Endothelial cell of umbilical vein (primary cell): ENCODE results near the gene LSM5. TPM values are rescaled to one million over a fixed set of nuclear protein-coding genes. Genes with fewer than 3 reads are reported as not detected.

Experiments used
- BruUV-seq: library from RNA; stranded (reverse); fragments of 400-500 nt; replicated peaks from 2 replicates; lab custom pipeline; 2021; lab: Mats Ljungman, UMichigan
- CTCF ChIA-PET: fragments of 300-600, 350-600 bp; sonication (Branson Sonifier 250); formaldehyde crosslinking; loops from one replicate; lab custom pipeline; 2021; ENCODE audit warnings: antibody characterized with exemption, inconsistent platforms; lab: Charles Lee
- POLR2A ChIA-PET: fragments of 300-600, 350-600 bp; sonication (Branson Sonifier 250); formaldehyde crosslinking; loops from one replicate; lab custom pipeline; 2021; ENCODE audit warnings: antibody characterized with exemption, inconsistent platforms; lab: Charles Lee
- DNase-seq: peaks from one replicate; pipeline ENCODE4 v3.0.0-alpha.2; 2011; ENCODE audit warnings: low read depth, low spot score
- FAIRE-seq: peaks from 2 replicates; lab custom pipeline; 2011; peaks lifted over from hg19 to GRCh38; lab: Jason Lieb, UNC
- H2AFZ ChIP-seq: 2 replicates; pipeline ENCODE4 v1.6.0; 2012; ENCODE audit warnings: low read depth, low read length, control low read depth, inconsistent platforms
- H3K27ac ChIP-seq: 2 replicates; pipeline ENCODE4 v1.5.1; 2011; ENCODE audit warnings: low read depth, mild to moderate bottlenecking, control low read depth, low read length, moderate library complexity; ENCODE audit not compliant: insufficient read depth
- H3K27me3 ChIP-seq, 2 experiments: 2 replicates each; pipeline versions ENCODE4 v1.6.0 to v1.6.1; 2011; ENCODE audit warnings: low read length in 2 of 2, mixed read lengths in 1 of 2; ENCODE audit not compliant: control insufficient read depth in 2 of 2, insufficient read depth in 2 of 2
- H3K36me3 ChIP-seq, 2 experiments: 2 replicates in 1 of 2; 3 replicates in 1 of 2; pipeline ENCODE4 v1.5.1; 2011; ENCODE audit warnings: low read length in 2 of 2, mild to moderate bottlenecking in 1 of 2, moderate library complexity in 1 of 2; ENCODE audit not compliant: control insufficient read depth in 2 of 2, insufficient read depth in 2 of 2; ENCODE audit errors: extremely low read depth in 1 of 2
- H3K4me1 ChIP-seq: 3 replicates; pipeline ENCODE4 v1.5.1; 2011; ENCODE audit warnings: mild to moderate bottlenecking, low read length; ENCODE audit not compliant: control insufficient read depth, insufficient read depth; ENCODE audit errors: extremely low read depth
- H3K4me2 ChIP-seq: 2 replicates; pipeline ENCODE4 v1.6.1; 2011; ENCODE audit warnings: low read length, control low read depth, mixed read lengths; ENCODE audit not compliant: insufficient read depth
- H3K4me3 ChIP-seq, 3 experiments: fragments of 200-600 bp in 1 of 3; sonication (generic), shearing (Covaris generic) in 1 of 3; replicated peaks in 1 of 3; 2 replicates each; pipeline ENCODE4 v1.5.1; 2011 to 2016; ENCODE audit warnings: control low read depth in 3 of 3, low read length in 3 of 3, mild to moderate bottlenecking in 2 of 3, inconsistent platforms in 1 of 3, low read depth in 1 of 3, moderate library complexity in 1 of 3; ENCODE audit not compliant: insufficient read depth in 1 of 3
- H3K79me2 ChIP-seq: 2 replicates; pipeline ENCODE4 v1.6.0; 2012; ENCODE audit warnings: low read length, inconsistent platforms; ENCODE audit not compliant: control insufficient read depth, insufficient read depth
- H3K9ac ChIP-seq: replicated peaks from 2 replicates; pipeline ENCODE3; 2011; ENCODE audit warnings: low read length, control low read depth; ENCODE audit not compliant: insufficient read depth; ENCODE audit errors: extremely low read depth
- H3K9me1 ChIP-seq: replicated peaks from 3 replicates; pipeline ENCODE4 v1.6.0; 2011; ENCODE audit warnings: mild to moderate bottlenecking, low read length; ENCODE audit not compliant: control insufficient read depth, insufficient read depth; ENCODE audit errors: extremely low read depth
- H3K9me3 ChIP-seq: replicated peaks from 2 replicates; pipeline ENCODE4 v1.5.1; 2012; ENCODE audit warnings: low read length, inconsistent platforms; ENCODE audit not compliant: control insufficient read depth, insufficient read depth
- H4K20me1 ChIP-seq: replicated peaks from 2 replicates; pipeline ENCODE3; 2011; ENCODE audit warnings: mild to moderate bottlenecking, low read length; ENCODE audit not compliant: control insufficient read depth, insufficient read depth; ENCODE audit errors: extremely low read depth
- CTCF ChIP-seq, 2 donors: IDR thresholded peaks; 1 replicate in 1 of 2; 2 replicates in 1 of 2; pipeline ENCODE4 v1.5.1; 2011; ENCODE audit warnings: low read length in 2 of 2, mild to moderate bottlenecking in 2 of 2, moderate library complexity in 2 of 2, control low read depth in 1 of 2, inconsistent platforms in 1 of 2, low read depth in 1 of 2; ENCODE audit not compliant: insufficient read depth in 1 of 2; ENCODE audit errors: extremely low read depth in 1 of 2
- EZH2 ChIP-seq: IDR thresholded peaks from 2 replicates; pipeline ENCODE4 v1.6.1; 2012; ENCODE audit warnings: borderline replicate concordance, low read depth, mild to moderate bottlenecking, moderate library complexity, low read length, inconsistent platforms; ENCODE audit not compliant: severe bottlenecking
- FOS ChIP-seq: IDR thresholded peaks from 2 replicates; pipeline ENCODE4 v1.6.1; 2011; ENCODE audit warnings: mild to moderate bottlenecking, low read length, moderate library complexity, borderline replicate concordance; ENCODE audit not compliant: insufficient read depth
- GATA2 ChIP-seq: IDR thresholded peaks from 2 replicates; pipeline ENCODE4 v1.7.0; 2011; ENCODE audit warnings: low read depth, mild to moderate bottlenecking, moderate library complexity, mixed read lengths, low read length; ENCODE audit not compliant: insufficient read length, insufficient read depth
- JUN ChIP-seq: IDR thresholded peaks from 2 replicates; pipeline ENCODE4 v1.6.1; 2011; ENCODE audit warnings: borderline replicate concordance, low read depth; ENCODE audit not compliant: insufficient read length, insufficient read depth
- MAX ChIP-seq: IDR thresholded peaks from 2 replicates; pipeline ENCODE4 v1.6.1; 2011; ENCODE audit not compliant: insufficient read depth, insufficient read length
- MYC ChIP-seq: IDR thresholded peaks from one replicate; pipeline ENCODE4 v1.6.1; 2011; ENCODE audit warnings: mild to moderate bottlenecking, low read depth, low read length
- POLR2A ChIP-seq: IDR thresholded peaks from 2 replicates; pipeline ENCODE4 v1.6.1; 2012; ENCODE audit warnings: low read depth, mild to moderate bottlenecking, control low read depth, low read length
- POLR2AphosphoS5 ChIP-seq: IDR thresholded peaks from 2 replicates; pipeline ENCODE4 v1.6.1; 2012; ENCODE audit warnings: low read depth, mild to moderate bottlenecking, control low read depth, low read length, moderate library complexity; ENCODE audit not compliant: insufficient read depth
- dilution Hi-C: fragments of 300-500 bp; cut with MboI; formaldehyde crosslinking; loops from one replicate; pipeline ENCODE4 v1.15.0; 2019; ENCODE audit warnings: low sequenced_read_pairs; ENCODE audit not compliant: extremely low pct_ligation_motif_present
- intact Hi-C: fragments of 100-400 bp; cut with micrococcal nuclease; formaldehyde crosslinking; loops from one replicate; pipeline ENCODE4 v1.10.0; 2022
- polyA plus RNA-seq, 4 experiments: library from polyadenylated mRNA; depleted of rRNA in 3 of 4; stranded (reverse) in 3 of 4; unstranded in 1 of 4; fragments of >200 nt; gene quantifications; 2 replicates each; pipeline versions ENCODE4 v1.2.1 to v1.2.3, GENCODE V29; 2011 to 2012; ENCODE audit warnings: missing spikeins in 1 of 4
- total RNA-seq: library from RNA; stranded (reverse); gene quantifications from 2 replicates; pipeline ENCODE4 v1.2.3, GENCODE V29; 2021

Gene LSM5
- total and polyA plus RNA-seq, 2 donors (not counting 3 experiments of a cell fraction or from before 2014, with no cell fraction given): 36.3 to 68.1 TPM

- H3K27ac ChIP-seq: no peak overlapping the region
- ChIA-PET CTCF (interaction anchor here (0.8 to 1.2 kb wide), 2 partner anchors 25 to 26 kb away, joined by 3 to 4 read pairs; partner anchors contain the start of gene LSM5), POLR2A (interaction anchor here (0.5 kb wide), 1 partner anchor 20 kb away, joined by 5 read pairs; no protein-coding TSS in a partner anchor)
- H3K4me3 ChIP-seq: no peak overlapping the region
- H3K4me1 ChIP-seq: no peaks in the 10 kb centered on the region
- no peak overlapping the region for H3K9ac ChIP-seq
- H3K79me2 ChIP-seq: peaks cover 74% of the 10 kb centered on the region
- H3K27me3 ChIP-seq: no peaks in the 10 kb centered on the region
- BruUV-seq: no TSS peak
- peaks cover 4% of the 10 kb centered on the region for H3K9me3 ChIP-seq
- FAIRE-seq (no peak), DNase-seq (no peak)
- no peaks in the 10 kb centered on the region for H3K36me3 ChIP-seq
- no peak overlapping the region for H3K4me2 ChIP-seq
- no peak overlapping the region for H2AFZ ChIP-seq
- no peaks in the 10 kb centered on the region for H3K9me1 ChIP-seq
- TF ChIP-seq JUN (no peak), MYC (no peak), POLR2A (no peak), EZH2 (no peak), FOS (no peak), CTCF (IDR thresholded peaks at IDR 0.05; ENCODE audit: extremely low read depth in 1 of 2, insufficient read depth in 1 of 2, low read depth in 1 of 2, low read length in 2 of 2) (no peak), GATA2 (no peak), POLR2AphosphoS5 (no peak), MAX (no peak)
- H4K20me1 ChIP-seq: no peaks in the 10 kb centered on the region
- dilution Hi-C loops: no loop called here
- intact Hi-C loops: no loop called here
Observed at GRCh38 chr7:32515890-32516550, 25.8 kb upstream of the LSM5 start.
